NCI-H2029 (cell line): Measurements from ENCODE around the gene SH3PXD2B.

Experiments
- DNase-seq: peaks from one replicate; lab custom pipeline; 2025; lab: John Stamatoyannopoulos, UW

Gene SH3PXD2B

GRCh38 chr5:172436879-172437369 lies 17.4 kb downstream of the SH3PXD2B start:
- no peak for DNase-seq

- DNase-seq: no peak
Measured at GRCh38 chr5:172436078-172436878, 18.0 kb downstream of the SH3PXD2B start.

- no peak for DNase-seq
Measured at GRCh38 chr5:172435362-172436077, 18.8 kb downstream of the SH3PXD2B start.

- DNase-seq: no peak
Measured at GRCh38 chr5:172434251-172434650, 20.1 kb downstream of the SH3PXD2B start.

DNA sequence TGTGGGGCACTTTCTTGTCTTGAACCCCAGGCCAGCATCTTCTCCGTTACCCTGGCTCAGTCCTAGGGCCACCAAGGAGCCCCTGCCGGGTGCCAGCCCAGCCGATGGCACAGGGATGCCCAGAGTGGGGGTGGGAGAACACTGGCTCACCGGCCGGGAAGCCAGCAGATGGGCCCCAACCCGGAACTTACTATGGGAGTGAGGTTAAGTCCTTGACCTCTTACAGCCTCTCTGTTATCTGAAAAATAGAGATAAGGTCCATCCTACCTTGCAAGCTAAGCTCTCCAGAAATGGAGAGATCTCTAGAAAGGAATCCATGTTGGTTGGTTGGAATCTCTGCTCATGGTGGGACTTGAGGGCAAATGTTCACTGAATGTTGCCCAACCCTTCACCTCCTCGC lies 20.8 kb downstream of the SH3PXD2B start:
- no peak for DNase-seq

GRCh38 chr5:172433071-172433470 lies 21.3 kb downstream of the SH3PXD2B start:
- no peak for DNase-seq

GRCh38 chr5:172430354-172430753 lies 24.0 kb downstream of the SH3PXD2B start:
- no peak for DNase-seq

- DNase-seq: no peak
Measured at GRCh38 chr5:172429201-172429940, 25.0 kb downstream of the SH3PXD2B start.

- DNase-seq: peak; percentile 14
Measured at GRCh38 chr5:172428224-172429166, 25.8 kb downstream of the SH3PXD2B start.

GRCh38 chr5:172427202-172427601 lies 27.1 kb downstream of the SH3PXD2B start:
- DNase-seq: no peak

GRCh38 chr5:172426086-172426485 lies 28.2 kb downstream of the SH3PXD2B start:
- no peak for DNase-seq

GRCh38 chr5:172425402-172425801 lies 28.9 kb downstream of the SH3PXD2B start:
- DNase-seq: no peak

DNA sequence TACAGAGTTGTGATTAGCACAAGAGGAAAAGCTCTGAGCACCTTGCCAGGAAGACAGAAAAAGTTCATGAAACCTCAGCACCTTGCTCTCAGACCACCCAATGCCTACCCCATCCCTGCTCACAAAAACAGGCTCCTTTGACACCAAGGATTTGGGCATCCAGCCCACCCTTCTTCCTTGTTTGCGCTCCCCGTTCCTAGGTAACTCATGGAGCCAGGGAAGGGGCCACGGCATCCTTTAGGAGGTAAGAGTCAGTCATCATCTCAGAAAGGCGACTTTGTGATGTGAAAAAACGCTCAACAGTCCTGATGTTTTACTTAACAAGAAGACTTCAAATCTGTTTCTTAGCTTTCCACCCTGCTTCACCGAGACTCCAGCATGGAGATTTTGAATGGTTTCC lies 29.5 kb downstream of the SH3PXD2B start:
- no peak for DNase-seq

DNA sequence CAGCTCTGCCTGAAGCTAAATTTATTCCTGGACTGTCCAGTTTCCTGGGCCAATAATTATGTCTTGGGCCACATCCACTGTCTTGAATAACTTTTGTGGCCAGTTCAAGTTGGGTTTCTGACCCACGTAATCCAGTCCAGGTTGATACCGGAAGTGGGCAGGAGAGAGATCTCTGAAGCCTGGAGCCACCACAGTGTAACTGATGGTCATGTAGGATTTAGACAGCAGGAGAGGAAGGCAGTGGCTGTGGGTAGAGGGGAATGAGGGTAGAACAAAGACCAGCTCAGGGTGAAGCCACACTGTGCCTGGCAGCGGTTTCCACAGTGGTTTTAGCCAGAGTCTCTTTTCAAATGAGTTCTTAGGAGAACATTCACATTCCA lies 30.2 kb downstream of the SH3PXD2B start:
- no peak for DNase-seq

GRCh38 chr5:172423379-172424110 lies 30.8 kb downstream of the SH3PXD2B start:
- no peak for DNase-seq

DNA sequence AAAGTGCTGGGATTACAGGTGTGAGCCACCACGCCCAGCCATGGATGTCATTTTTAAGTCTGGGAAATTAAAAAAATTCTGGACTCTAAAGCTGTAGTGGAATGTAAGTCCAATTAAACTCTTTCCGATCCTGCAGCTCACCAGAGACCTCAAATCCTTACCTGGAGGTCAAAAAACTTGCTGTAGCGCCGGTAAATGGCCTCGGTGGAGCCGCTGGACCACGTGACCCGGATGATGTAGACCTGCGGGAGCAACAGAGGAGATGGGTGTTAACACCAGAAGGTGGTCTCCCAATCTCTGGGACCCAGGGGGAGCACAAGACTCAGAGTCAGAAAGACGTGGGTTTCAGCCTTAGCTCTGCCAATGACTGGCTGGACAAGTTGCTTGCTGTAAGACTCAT lies 32.1 kb downstream of the SH3PXD2B start:
- DNase-seq: no peak

- no peak for DNase-seq
Measured at GRCh38 chr5:172421020-172421419, 33.3 kb downstream of the SH3PXD2B start.

DNA sequence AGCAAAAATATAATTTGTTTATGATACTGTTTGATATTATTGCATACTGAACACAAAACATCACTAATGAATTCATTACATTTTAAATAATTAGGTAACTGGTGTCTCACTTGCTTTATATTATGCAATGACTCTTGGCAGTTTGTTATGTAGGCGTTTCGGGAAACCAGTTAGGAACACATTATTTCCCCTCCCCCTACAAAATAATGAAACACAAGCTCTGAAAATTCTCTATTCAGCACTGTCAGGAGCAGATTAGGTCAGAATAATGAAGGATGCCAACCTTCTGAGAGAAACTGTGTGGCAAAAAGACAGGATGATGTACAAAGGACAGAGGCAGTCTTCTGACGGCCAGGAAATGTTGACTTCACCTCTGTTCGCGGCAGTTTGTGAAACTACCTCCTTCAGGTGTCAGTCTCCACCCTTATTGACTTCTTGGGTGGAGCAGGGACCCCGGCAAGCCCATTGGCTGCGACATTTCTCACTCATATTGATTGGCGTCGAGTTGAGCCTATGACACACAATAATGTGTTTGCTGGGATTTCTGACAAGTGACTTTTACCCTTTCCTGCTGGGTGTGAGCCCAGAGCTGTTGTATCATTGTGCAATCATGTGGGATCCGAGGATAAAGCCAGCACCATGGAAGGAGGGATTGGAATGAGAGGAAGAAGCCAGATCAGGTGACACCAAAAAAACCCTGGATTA lies 33.9 kb downstream of the SH3PXD2B start:
- DNase-seq: peak; percentile 87

GRCh38 chr5:172418862-172419814 lies 35.2 kb downstream of the SH3PXD2B start:
- no peak for DNase-seq
